Activated naive CD8-positive, alpha-beta T cell treated with anti-CD3 and anti-CD28 coated beads, Interleukin-2, amount 10 ng/mL, durations not matched to agents 7 days and 5 days (primary cell): ENCODE data around the gene LONRF2. TPM values are rescaled to one million over a fixed set of nuclear protein-coding genes. Genes with fewer than 3 reads are reported as not detected.

Source experiments
- total RNA-seq, 2 experiments: library from RNA; stranded (reverse); gene quantifications; one replicate each; pipeline ENCODE4 v1.2.3, GENCODE V29; 2021

LONRF2 gene
- total RNA-seq, 2 experiments from 2014 or later: 0.08 to 0.09 TPM

Other genes starting within 250 kb of the LONRF2 start
- 1 to 10 TPM; 1.8 to 2.2 TPM for gene AFF3, start 179.9 kb downstream of the LONRF2 start, total RNA-seq
- gene CHST10, start 95.2 kb upstream of the LONRF2 start, total RNA-seq: 1 to 10 TPM; 5.5 to 6.4 TPM
- gene NMS, start 148.0 kb upstream of the LONRF2 start, total RNA-seq: not detected
- 10 to 100 TPM; 22.0 to 24.4 TPM for gene PDCL3, start 240.5 kb upstream of the LONRF2 start, total RNA-seq